Right ventricle myocardium inferior (tissue), 1 donor: ENCODE results near the gene WDR20. TPM values are rescaled to one million over a fixed set of nuclear protein-coding genes. Genes with fewer than 3 reads are reported as not detected.

Experiments
- ATAC-seq: fragments of 200-7000 bp; cut with Tn5 transposase; one replicate; pipeline ENCODE4 v1.9.1; 2020; ENCODE audit warnings: mild to moderate bottlenecking, moderate library complexity
- DNase-seq: peaks from one replicate; pipeline ENCODE4 v3.0.0; 2021; ENCODE audit errors: missing footprints
- intact Hi-C: fragments of 100-400 bp; cut with DNase I; formaldehyde crosslinking; loops from one replicate; pipeline ENCODE4 v1.11.0; 2022
- total RNA-seq: library from RNA; stranded (reverse); fragmentation: NEBNext Ultra II Directional; extraction: Animal tissue kit (Norgen Biotek cat#: 25700); gene quantifications from one replicate; pipeline ENCODE4 v1.2.1, GENCODE V29; 2021
- donor health status: DM: no; HTN: yes; CAD: no; lungs with severe emphysema.

WDR20 gene
- total RNA-seq, 1 donor from 2014 or later = 20.5 TPM

DNA sequence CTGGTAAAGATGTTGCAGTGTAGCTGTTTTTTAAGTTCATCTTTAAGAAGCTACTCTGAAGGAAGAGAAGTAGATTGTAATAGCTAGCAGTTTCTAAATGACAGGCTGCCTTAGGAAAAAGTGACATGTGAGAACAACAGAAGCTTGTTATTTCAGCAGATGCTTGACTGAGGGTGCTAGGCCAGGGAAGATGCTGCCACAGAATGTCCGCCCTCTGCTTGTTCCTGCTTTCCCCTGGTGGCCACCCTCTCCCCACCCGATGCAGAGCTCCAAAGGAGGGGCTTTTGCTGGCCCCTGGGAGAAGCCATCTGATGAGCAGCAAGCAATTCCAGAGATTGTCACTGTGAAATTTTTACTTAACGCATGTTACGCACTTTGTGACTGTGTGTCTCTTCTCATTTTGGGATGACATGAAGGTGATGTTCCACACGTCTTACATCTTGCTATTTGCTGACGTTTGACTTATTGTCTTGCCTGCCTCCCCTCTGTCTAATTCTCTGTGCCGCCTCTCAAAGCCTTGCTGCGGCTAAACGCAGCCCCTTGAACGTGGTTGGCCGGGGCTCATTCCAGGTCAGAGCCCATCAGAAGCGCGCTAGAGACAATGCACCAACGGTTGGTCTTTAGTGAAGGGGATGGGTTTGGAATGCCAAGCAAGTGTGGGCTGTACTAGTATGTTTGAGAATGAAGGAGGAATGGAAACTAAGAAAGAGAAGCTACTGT lies 44.8 kb downstream of the WDR20 start:
- intact Hi-C loops = no loop called here
- ATAC-seq (no peak), DNase-seq (no peak)

DNA sequence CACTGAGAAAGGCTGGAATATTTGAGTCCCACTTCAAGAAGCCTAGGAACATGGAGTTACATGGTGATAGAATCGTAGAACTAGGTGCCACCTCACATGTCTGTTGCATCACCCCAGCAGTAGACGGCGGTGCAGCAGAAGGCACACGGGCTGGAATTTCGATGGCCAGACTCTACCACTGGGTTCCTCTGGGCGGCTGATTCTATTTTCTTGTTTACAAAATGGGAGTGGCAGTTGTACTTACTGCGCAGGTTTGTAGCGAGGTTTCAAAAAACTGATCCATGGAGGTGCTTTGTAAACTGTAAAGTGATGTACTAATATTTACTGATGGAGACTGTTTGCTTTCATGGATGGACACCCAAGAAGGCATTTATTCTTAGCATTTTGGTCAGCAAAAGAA lies 45.7 kb downstream of the WDR20 start:
- intact Hi-C loops = no loop called here
- no peak for ATAC-seq
- DNase-seq = no peak

DNA sequence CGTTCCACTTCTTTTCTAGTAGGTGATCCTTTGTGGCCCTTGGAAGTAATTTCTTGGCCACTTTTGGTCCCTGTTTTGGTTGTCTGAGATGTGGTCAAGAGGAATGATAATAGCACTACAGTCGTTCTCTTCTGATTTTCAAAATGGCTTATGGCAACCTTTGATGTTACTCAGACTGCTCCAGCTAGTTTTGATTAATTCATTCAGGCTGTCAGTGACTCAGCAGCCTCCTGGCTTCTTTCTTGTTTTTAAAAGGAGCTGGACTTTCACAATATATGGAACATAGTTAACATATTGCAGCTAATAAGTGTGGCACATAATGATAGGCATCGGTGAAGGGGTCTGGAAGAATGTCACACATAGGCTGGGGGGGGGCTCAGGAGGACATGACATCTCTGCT lies 47.3 kb downstream of the WDR20 start:
- DNase-seq (no peak), ATAC-seq (no peak)
- intact Hi-C loops = no loop called here

DNA sequence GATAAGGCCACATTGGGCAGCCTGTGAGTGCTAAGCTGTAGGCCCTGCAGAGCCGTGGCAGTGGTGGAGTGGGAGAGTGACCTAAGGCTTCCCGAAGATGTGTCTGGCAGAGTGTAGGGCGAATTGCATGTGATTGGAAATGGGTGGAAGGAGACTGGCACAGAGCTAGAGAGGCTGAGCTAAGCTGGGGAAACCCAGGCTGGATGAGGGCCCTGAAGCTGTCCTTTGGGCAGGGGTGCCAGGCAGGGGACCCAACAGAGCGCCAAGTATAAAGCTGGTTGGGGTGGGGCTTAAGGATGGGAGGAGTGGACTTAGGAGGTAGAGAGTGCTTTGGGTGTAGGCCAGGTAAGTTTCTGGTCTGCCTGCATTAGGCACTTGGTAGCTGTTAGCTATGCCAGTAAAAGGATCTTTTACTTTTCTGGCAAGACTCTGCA lies 47.9 kb downstream of the WDR20 start:
- intact Hi-C loops = no loop called here
- ATAC-seq (peak; percentile 10), DNase-seq (no peak)

DNA sequence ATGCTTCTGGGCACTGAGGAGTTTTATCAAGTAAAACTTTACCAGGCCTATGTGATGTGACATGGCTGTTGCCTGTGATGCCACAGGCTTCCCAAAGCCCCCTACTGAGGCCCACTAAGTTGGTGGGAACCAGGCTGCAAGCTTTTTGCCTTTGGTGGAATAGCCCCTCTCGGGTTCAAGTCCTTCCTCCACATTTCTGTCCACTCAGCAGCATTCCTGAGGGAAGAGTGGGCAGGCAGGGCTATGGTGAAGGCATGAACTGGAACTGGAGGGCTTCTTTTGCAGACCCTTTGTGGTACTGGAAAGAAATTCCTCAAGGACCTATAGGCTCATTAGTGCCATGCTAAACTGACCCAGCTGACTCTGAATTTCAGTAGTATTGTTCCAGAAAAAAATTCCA lies 48.5 kb downstream of the WDR20 start:
- intact Hi-C loops = no loop called here
- no peak for DNase-seq
- no peak for ATAC-seq

DNA sequence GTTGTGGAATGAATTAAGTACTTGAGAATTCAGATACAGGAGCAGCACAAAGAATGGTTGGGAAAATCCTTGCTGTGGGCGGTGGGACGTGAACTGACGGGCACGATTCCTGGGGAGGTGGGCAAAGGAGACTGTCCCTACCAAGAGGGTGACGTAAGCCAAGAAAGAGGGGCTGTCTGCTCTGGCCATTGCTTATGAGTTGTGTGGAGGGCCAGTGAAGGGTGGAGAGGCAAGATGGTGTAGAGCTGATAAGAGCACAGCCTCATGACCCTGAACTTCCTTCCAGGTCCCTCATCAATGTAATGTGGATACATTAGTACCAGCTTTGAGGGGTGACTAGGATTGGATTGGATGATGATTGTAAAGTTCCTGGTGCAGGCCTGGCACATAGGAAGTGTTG lies 50.2 kb downstream of the WDR20 start:
- intact Hi-C loops = no loop called here

DNA sequence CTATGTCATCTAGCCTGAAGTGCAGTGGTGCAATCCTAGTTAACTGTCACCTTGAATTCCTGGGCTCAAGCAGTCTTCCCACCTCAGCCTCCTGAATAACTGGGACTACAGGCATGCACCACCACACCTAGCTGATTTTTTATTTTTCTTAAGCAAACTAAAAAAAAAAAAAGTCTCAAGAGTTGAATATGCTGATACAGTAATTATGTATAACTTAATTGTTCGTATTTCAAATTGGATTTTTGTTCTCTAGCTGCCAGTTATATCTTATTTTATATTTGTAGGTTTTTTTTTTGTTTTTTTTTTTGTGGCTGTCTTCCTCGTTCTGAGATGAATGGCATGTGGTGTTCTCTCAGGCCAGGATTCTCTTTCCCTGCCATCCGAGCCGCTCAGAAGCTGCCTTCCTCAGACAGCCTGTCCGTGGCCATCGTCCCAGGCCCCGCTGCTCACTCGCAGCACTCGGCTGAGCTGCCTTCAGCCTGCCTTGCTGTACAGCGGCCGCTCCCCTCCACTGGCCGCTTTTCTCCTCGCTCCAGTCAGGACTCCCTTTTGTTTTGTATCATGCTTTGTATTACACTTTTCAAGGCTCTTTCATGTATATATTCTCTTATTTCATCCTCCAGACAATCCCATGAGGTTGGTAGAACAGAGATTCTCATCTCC lies 53.3 kb downstream of the WDR20 start:
- intact Hi-C loops = no loop called here
- DNase-seq = no peak
- no peak for ATAC-seq

More for the DNA sequence above, 50.2 kb downstream of the WDR20 start:
- DNase-seq (no peak), ATAC-seq (no peak)

DNA sequence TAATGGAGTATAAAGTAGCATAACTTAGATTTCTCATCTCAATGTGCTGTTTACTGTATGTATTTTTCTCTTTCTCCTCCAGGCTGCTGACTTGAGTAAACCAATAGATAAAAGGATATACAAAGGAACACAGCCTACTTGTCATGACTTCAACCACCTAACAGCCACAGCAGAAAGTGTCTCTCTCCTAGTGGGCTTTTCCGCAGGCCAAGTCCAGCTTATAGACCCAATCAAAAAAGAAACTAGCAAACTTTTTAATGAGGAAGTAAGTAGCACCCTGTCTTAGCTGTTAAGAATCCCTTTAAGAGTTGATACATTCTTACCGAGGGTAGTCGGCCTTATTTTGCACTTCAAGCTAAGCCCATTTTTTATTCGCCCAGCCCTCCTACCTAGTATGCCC lies 55.2 kb downstream of the WDR20 start:
- ATAC-seq = no peak
- no peak for DNase-seq
- intact Hi-C loops = no loop called here

DNA sequence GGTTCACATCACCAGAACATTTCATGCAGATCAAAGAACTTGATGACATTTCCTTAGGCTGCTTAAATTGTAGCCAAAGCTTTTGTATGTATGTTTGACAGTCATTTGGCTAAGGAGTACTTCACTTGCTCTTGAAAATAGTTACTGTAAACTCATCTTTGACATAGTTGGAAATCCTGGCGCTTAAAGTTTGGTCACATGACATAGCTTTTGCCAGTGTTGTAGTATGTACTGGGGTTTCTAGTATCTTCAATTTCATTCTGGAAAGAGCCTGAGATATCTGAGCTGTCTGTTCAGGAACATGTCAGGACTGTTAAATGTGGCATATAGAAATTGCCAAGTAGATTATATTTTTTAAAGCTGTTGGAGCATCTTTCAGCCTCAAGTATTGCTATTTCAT lies 55.7 kb downstream of the WDR20 start:
- intact Hi-C loops = no loop called here
- DNase-seq (no peak), ATAC-seq (no peak)

DNA sequence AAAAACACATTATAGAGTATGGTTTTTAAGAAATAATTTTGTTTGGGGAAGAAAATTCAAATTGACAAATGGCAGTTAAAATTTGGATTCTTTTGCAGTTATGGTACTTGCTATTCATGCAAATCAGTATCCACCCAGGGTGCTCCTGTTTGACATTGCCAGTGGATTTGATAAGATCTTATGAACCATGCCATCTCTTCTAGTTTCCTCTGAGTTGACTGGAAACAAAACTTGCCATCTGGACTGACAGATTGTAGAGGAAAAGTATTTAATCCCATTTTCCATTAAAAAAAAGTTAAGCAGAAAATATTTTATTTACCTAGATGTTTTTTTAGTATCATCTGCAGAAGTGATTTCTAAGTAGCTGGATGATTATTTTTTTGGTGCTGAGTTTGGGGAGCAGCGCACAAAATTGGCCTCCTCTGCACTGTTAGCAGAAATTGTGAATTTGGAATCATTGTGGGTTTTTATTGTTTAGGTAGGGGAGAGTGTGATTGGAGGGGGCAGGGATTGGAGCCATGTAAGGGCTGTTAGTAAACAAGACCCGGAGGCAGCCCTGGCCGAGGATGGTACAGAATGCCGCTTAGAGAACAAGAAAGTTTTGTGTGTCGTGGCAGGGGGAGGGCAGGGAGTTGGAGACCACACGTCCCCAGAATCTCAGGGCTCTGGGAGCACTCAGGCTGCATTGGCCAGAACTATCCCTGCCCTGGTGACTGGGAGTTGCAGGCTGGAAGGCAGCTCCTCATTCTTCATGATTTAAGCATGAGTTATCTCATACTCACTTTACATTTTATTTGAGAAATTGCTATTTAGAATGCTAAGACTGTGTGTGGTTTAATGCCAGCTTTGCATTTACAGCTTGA lies 56.6 kb downstream of the WDR20 start:
- DNase-seq = no peak
- ATAC-seq = no peak
- intact Hi-C loops = no loop called here

DNA sequence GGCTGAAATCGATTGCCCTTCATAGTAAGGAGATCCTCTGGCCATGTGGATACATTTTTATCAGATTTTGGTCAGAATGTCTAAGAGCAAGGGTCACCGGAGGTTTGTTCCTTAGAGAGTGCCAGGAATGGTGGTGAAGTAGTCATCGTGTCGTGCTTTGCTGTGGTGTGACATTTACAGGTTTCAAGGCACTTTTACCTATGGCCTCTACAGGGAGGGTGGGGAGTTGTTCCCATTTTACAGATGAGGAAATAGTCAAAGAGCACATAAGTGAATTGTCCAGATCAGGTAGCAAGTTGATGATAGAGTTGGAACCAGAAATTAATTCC lies 57.2 kb downstream of the WDR20 start:
- intact Hi-C loops = no loop called here
- ATAC-seq (no peak), DNase-seq (no peak)

DNA sequence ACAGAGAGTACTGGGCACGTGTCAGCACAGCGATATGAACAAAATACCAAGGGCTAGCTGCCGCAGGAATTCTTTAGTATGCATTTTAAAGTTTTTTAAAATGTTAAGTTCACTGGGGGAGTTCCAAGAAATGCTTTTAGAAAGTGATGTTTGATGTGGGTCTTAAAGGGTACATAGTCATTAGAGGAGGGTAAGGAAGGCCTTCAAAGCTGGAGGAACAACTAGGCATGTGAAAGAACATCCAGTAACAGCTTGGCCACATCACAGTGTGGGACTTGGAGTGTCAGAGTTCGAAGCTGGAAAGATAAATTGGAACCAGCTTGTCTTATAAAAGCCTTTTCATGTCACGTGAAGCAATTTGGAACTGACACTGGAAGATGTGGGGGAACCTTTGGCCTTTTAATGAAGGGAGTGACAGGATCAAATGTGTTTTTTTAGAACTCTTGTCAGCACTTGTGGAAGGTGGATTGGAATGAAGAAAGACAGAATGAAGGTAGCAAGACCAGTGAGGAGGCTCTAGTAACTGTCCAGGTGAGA lies 57.7 kb downstream of the WDR20 start:
- intact Hi-C loops = no loop called here
- ATAC-seq = no peak
- no peak for DNase-seq

DNA sequence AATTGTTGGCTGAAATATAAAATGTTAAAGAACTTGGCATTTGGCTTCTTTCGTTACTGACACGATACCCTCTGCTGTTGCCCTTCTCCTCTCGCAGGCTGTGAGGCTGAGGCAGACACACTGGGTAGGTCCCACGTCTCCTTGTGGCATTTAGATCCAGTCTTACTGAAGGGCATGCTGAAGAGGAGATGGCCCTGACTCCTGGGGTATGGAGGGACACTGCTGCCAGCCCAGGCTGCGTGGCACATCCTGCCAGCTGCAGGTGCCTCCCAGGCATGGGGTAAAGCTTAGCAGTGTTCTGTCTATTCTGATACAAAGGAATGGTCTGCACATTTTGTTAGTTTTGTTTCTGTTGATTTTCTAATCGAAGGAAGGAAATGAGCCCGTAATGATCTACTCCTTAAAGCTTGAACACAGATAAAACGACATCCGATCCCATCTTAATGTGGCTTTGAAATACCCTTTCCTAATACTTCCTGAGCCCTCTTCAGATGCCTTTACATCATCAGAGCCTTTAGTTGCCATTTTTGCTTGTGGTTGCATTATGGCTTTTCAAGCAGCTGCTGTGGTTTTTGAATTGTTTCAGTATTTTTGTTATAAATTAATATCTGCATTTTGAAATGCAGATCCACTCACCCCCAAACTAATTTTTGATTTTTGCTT lies 61.1 kb downstream of the WDR20 start:
- no peak for DNase-seq
- no peak for ATAC-seq
- intact Hi-C loops = no loop called here

DNA sequence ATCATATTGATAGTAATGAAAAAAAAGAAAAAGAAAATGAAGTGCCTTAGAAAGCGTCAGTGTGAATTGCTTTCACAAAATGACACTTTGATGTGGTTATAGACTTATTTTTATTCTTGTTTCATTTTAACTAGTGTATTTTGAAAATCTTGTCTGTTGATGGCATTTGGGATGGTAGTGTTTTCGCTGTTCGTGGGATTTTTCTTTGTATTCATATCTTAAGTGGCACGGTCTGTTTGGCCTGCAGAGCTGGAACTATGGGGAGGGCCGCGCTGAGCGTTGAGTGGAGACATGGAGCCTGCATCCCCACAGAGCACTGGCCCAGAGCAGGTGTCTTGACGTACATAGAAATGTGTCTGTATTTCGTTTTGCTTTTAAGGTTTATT lies 61.6 kb downstream of the WDR20 start:
- DNase-seq (no peak), ATAC-seq (no peak)
- intact Hi-C loops = no loop called here

DNA sequence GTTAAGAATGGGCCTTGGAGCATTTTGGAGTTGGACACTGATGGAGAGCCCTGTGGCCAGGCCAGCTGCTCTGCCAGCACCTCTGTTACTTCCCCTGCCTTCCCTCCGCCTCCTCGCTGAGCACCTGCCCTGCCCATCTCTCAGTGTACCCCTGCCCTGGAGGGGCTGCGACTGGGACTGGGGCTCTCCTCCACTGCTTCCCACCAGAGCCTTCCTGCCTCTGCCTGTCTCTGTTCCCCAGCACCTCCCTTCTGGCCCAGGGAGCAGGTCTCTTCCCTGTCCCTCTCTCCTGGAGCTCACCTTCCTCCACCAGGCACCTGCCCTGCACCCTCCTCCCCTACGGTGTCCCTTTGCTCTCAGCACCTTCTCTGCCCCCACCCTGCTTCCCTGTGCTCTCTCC lies 62.1 kb downstream of the WDR20 start:
- ATAC-seq (no peak), DNase-seq (no peak)
- intact Hi-C loops = no loop called here

DNA sequence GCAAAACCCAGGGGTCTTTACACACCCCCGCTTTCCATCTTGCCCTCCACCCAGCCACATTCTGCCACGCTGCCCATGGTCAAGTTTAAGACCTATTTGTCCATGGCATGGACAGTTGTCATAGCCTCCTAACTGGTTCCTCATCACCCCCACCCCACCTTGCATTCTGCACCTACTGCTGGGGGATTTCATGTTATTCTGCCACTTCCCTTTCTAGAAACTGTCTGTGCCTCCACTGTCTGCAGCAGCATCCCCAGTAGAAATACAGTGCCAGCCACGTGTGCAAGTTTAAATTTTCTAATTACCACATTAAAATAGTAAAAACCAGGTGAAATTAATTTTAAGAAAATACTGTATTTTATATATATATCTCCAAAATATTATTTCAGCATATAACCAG lies 63.2 kb downstream of the WDR20 start:
- DNase-seq (no peak), ATAC-seq (no peak)
- intact Hi-C loops = no loop called here

DNA sequence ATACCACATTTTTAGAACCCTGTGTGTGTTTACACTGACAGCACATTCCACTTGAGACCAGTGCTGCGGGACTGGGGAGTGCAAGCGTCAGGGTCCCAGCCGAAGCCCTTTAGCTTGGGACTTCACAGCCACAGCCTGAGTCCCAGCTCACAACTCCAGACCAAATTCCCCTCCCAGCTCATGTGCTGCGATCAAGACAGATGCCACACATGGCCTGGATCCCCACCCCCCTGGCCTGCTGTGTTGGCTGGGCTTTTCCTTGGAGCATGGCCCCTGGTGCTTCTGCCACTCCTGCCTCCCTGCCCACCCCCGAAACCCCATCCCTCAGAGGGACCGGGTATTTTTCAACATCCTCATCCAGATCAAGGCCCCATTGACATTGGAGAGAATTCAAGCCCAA lies 63.7 kb downstream of the WDR20 start:
- no peak for ATAC-seq
- intact Hi-C loops = no loop called here
- DNase-seq = no peak

DNA sequence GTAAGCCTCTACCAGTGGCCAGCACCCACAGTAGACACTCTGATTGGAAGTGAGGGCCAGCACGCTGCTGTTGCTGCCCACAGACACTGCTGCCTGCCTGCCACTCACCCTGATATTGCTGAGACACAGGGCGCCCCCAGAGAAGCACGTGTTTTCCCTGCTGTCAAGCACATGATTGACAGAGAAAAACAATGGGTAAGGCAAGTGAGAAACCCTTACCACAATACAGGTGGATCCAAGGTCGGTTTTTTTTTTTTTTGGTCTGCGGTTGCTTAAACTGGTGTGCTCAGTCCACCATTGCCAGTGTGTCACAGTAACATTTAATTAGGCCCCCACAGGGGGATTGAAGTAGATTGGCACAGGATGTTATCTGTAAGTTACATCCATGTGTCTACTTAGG lies 65.9 kb downstream of the WDR20 start:
- DNase-seq = no peak
- intact Hi-C loops = loop anchor here (5.0 kb wide), 1 partner anchor 53 kb away; no protein-coding TSS in a partner anchor
- no peak for ATAC-seq

DNA sequence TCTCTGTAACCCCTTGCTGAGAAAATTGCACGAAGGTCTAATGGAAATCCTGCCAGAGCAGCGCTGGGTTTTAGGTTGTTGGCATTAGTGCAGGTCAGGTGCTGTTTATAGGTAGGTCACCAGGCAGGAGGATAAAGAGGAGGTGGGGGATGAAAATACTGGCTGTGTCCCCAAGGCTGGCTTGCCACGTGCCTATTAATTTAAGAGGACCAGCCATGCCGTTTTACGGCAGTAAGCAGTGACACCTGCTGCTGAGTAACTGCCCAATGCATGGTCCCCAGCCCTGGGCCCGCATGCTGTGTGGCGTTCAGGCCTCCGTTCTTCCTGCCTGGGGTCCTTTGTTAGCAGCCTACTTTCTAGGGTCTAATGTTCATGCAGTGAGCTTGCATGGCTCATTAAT lies 67.2 kb downstream of the WDR20 start:
- intact Hi-C loops = loop anchor here (5.0 kb wide), 1 partner anchor 55 kb away; no protein-coding TSS in a partner anchor
- no peak for DNase-seq
- ATAC-seq = peak; percentile 15
